ENCODE data around the gene ATP13A3.

Gene ATP13A3

GRCh38 chr3:194465246-194465645 is 21.6 kb downstream of the ATP13A3 start:
- Histone ChIP-seq H3K4me3 (ENCODE audit: low read depth in 1 of 2, low read length in 1 of 2) (no peak overlapping the region), H3K27ac (no peak overlapping the region), H3K36me3 (peaks cover 4% of the 10 kb centered on the region), H3K4me1 (ENCODE audit: control insufficient read depth in 1 of 2, insufficient read depth in 1 of 2, low read depth in 1 of 2, low read length in 1 of 2) (no peaks in the 10 kb centered on the region), H3K27me3 (no peaks in the 10 kb centered on the region), H3K9me3 (no peaks in the 10 kb centered on the region)
- no peak for TF ChIP-seq CTCF (IDR thresholded peaks at IDR 0.05)

GRCh38 chr3:194464692-194465091 is 22.1 kb downstream of the ATP13A3 start:
- Histone ChIP-seq H3K27ac (no peak overlapping the region), H3K4me1 (ENCODE audit: control insufficient read depth in 1 of 2, insufficient read depth in 1 of 2, low read depth in 1 of 2, low read length in 1 of 2) (no peaks in the 10 kb centered on the region), H3K27me3 (no peaks in the 10 kb centered on the region), H3K4me3 (ENCODE audit: low read depth in 1 of 2, low read length in 1 of 2) (no peak overlapping the region), H3K9me3 (no peaks in the 10 kb centered on the region), H3K36me3 (peaks cover 8% of the 10 kb centered on the region)
- no peak for TF ChIP-seq CTCF (IDR thresholded peaks at IDR 0.05)

- Histone ChIP-seq H3K4me3 (ENCODE audit: low read depth in 1 of 2, low read length in 1 of 2) (no peak overlapping the region), H3K9me3 (no peaks in the 10 kb centered on the region), H3K27me3 (no peaks in the 10 kb centered on the region), H3K4me1 (ENCODE audit: control insufficient read depth in 1 of 2, insufficient read depth in 1 of 2, low read depth in 1 of 2, low read length in 1 of 2) (no peaks in the 10 kb centered on the region), H3K27ac (no peak overlapping the region), H3K36me3 (peaks cover 17% of the 10 kb centered on the region)
- no peak for TF ChIP-seq CTCF (IDR thresholded peaks at IDR 0.05)
Observed at GRCh38 chr3:194462936-194463335, 23.9 kb downstream of the ATP13A3 start.

GRCh38 chr3:194460566-194460965 is 26.2 kb downstream of the ATP13A3 start:
- H3K9me3 ChIP-seq: no peaks in the 10 kb centered on the region
- H3K4me3 ChIP-seq (ENCODE audit: low read depth in 1 of 2, low read length in 1 of 2): no peak overlapping the region
- no peak for TF ChIP-seq CTCF (IDR thresholded peaks at IDR 0.05)
- H3K36me3 ChIP-seq: peaks cover 17% of the 10 kb centered on the region
- no peaks in the 10 kb centered on the region for H3K4me1 ChIP-seq (ENCODE audit: control insufficient read depth in 1 of 2, insufficient read depth in 1 of 2, low read depth in 1 of 2, low read length in 1 of 2)
- H3K27ac ChIP-seq: no peak overlapping the region
- H3K27me3 ChIP-seq: no peaks in the 10 kb centered on the region

- Histone ChIP-seq H3K27me3 (no peaks in the 10 kb centered on the region), H3K4me1 (ENCODE audit: control insufficient read depth in 1 of 2, insufficient read depth in 1 of 2, low read depth in 1 of 2, low read length in 1 of 2) (no peaks in the 10 kb centered on the region), H3K4me3 (ENCODE audit: low read depth in 1 of 2, low read length in 1 of 2) (no peak overlapping the region), H3K36me3 (peaks cover 26% of the 10 kb centered on the region), H3K27ac (no peak overlapping the region), H3K9me3 (no peaks in the 10 kb centered on the region)
- TF ChIP-seq CTCF (IDR thresholded peaks at IDR 0.05): no peak
Observed at GRCh38 chr3:194458131-194458530, 28.7 kb downstream of the ATP13A3 start.

GRCh38 chr3:194455481-194455880 is 31.3 kb downstream of the ATP13A3 start:
- TF ChIP-seq CTCF (IDR thresholded peaks at IDR 0.05): no peak
- Histone ChIP-seq H3K27ac (no peak overlapping the region), H3K36me3 (peaks cover 44% of the 10 kb centered on the region), H3K27me3 (no peaks in the 10 kb centered on the region), H3K4me3 (ENCODE audit: low read depth in 1 of 2, low read length in 1 of 2) (no peak overlapping the region), H3K9me3 (no peaks in the 10 kb centered on the region), H3K4me1 (ENCODE audit: control insufficient read depth in 1 of 2, insufficient read depth in 1 of 2, low read depth in 1 of 2, low read length in 1 of 2) (no peaks in the 10 kb centered on the region)
